NCI-H128 (cell line): Measurements from ENCODE around the gene NDUFB5.

ENCODE experiments used
- DNase-seq: peaks from one replicate; lab custom pipeline; 2025; ENCODE audit not compliant: unreplicated experiment; lab: John Stamatoyannopoulos, UW

The NDUFB5 gene

DNA sequence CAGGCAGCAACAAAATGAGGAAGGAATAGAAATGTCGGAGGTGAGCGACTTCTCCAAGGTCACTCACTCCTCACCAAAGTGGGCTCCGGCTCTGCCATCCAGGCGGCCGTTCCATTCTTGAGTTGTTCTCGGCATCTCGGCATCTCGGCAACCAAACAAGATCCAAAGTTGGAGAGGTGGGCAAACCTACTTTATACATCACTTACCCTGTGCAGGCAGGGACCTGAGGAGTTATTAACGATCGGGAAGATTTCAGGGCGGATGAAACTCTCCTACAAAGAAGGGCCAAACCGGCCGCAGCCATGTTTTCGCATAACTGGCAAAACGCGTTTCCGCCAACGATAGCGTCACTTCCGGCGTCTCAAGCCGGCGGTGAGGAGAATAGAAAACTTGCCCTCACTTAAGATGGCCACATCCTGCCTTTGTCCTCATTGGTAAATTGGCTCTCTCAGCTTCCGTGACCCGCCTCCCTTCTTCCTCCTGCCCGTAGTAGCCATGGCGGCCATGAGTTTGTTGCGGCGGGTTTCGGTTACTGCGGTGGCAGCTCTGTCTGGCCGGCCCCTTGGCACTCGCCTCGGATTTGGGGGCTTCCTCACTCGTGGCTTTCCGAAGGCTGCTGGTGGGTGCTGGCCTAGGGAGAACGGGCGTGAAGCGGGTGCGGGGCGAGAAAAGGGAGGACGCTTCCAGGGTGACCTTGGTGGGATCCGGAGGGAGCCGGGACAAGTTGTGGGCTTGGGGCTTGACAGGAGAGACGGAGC lies at the start of gene NDUFB5, which contains the start of gene MRPL47:
Gene NDUFB5, plus strand, starts transcription at position 474 of the 758 bp plus-strand sequence. Its CDS starts 22 bp downstream, at position 496.
Gene MRPL47, minus strand, starts transcription at position 318 of the 758 bp plus-strand sequence. Its CDS starts 14 bp downstream, at position 304.
- DNase-seq, result peak; percentile 92

DNA sequence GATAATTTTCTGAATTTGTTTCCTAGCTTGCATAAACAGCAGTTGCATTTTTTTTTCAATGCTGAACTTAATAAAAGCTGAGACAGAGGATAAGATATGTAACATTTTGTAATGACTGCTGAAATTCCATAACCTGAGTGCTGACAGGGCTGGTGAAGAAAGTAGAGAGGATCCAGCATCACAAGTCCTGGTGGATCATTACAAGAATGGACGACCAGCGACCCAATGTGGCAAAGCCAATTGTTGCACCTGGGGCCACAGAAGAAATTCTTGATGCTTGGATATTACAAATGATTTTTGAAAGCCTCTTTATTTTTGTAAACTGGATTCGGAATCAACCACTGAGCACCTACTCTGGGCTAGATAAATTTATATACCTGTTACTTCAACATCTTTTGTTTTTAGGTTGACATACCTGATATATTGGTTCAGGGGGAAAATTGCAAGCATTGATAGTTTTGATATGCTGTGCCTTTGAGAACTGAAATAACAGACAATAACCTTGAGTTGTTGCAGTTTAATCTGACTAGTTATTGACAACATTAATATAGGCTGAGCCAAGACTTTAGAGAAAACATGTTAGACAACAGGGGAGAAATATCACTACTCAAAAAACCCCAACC lies 45.7 kb upstream of the NDUFB5 start:
- peak; percentile 11 for DNase-seq

- DNase-seq, result no peak
These were observed 43.8 kb upstream of the NDUFB5 start for GRCh38 chr3:179560791-179561190.

GRCh38 chr3:179562591-179563270 lies 41.9 kb upstream of the NDUFB5 start, which contains the start of gene ACTL6A:
Gene ACTL6A (plus strand): TSS chr3:179562926. CDS start chr3:179563093, 167 bp downstream.
- DNase-seq, result peak; percentile 99

DNA sequence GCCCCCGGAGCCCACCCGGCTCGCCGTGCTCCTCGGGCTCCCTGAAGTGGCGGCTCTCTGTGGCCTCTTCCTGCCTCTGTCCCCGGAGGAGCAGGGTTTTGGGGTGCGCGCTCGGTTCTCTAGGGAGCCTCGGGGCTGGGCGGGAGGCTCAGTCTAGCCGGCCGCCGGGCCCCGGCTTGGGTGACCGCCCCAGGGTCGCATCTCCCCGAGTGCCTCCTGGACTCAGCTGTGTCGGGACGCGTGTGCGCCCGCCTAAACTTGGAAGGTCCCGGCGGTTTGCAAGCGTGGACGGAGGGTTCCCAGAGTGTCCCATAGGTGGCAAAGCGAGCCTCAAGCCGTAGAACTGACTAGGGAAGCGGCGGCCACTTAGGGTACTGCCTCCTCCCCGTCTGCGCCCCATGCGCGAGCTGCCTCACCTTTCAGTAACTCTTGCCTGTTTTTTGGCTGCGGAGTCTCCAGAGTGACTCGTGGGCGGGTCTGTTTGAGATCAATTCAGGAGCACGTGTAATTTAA lies 41.3 kb upstream of the NDUFB5 start:
- DNase-seq, result peak; percentile 40

- DNase-seq, result no peak
These were observed 39.1 kb upstream of the NDUFB5 start for GRCh38 chr3:179565496-179565895.

- DNase-seq, result no peak
These were observed 23.6 kb upstream of the NDUFB5 start for GRCh38 chr3:179580992-179581391.

DNA sequence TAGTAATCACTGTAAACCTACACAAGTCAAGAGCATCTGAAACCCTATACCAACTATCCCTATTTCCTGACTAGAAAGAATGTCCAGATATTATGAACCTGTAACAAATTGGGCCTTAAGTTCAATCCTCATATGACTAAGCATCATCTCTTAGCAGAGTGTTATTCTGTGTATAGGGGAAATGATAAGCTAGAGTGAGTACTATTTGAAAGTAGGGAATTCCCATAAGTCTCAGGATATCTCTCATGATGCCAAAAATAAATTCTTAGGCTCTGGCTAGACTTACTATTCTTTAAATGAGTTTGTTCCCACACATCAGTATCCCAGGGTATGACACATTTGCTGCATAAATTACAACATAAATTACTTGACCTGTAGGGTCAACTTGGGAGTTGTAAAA lies 15.5 kb upstream of the NDUFB5 start:
- no peak for DNase-seq

DNA sequence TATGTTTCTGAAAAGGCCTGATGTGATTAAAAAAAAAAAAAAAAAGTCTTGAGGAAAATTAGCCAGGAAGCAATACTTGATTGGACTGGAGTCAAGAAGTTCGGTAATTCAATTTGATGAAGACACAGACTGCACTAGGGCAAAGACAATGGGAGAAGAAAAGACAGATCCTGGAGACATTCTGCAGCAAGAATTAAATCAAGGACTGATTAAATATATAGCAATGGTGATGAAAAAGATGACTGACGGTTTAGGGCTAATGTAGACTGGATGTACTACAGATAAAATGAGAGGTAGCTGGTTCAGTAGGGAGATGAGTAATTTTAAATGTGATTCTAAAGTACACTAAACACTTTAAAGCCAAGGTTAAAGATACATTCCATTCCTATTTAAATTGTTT lies 13.9 kb upstream of the NDUFB5 start:
- DNase-seq, result no peak

DNA sequence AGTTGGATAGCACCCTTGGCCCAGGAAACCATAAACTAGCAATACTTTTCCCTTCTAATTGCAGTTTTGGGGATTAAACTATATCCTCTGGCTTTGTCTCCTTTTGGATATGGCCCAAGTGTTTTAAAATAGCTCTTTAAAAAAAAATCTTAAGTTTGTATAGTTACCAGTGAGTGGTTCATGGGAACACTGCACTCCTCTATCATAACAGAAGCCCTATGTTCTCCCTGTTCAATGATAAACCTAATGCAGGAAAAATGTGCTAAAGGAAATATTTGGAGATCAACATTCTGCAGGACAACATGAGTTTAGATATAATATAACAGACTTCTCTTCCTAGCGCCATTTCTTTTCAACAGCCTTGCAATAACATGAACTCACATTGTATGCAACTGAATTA lies 13.3 kb upstream of the NDUFB5 start:
- DNase-seq, result no peak

DNA sequence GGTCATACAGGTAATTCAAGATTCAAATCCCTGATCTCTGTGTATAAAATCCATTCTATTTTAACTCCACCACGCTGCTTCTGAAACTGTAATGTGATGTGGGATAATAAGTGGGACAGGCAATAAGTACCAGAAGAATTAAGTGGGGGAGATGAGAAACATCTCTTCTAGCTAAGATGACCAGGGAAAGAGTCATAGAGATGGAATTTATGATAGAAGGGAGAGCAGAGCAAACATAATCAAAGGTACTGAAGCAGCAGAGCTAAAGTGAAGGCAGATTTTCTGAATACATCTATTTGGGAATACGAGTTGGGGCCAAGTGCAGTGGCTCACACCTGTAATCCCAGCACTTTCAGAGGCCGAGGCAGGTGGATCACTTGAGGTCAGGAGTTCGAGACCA lies 5.1 kb upstream of the NDUFB5 start:
- no peak for DNase-seq

GRCh38 chr3:179603321-179603720 lies 1.3 kb upstream of the NDUFB5 start:
- no peak for DNase-seq

GRCh38 chr3:179603831-179604230 lies 763 bp upstream of the NDUFB5 start:
- no peak for DNase-seq

GRCh38 chr3:179606534-179607085 lies 2.0 kb downstream of the NDUFB5 start:
- DNase-seq, result no peak

DNA sequence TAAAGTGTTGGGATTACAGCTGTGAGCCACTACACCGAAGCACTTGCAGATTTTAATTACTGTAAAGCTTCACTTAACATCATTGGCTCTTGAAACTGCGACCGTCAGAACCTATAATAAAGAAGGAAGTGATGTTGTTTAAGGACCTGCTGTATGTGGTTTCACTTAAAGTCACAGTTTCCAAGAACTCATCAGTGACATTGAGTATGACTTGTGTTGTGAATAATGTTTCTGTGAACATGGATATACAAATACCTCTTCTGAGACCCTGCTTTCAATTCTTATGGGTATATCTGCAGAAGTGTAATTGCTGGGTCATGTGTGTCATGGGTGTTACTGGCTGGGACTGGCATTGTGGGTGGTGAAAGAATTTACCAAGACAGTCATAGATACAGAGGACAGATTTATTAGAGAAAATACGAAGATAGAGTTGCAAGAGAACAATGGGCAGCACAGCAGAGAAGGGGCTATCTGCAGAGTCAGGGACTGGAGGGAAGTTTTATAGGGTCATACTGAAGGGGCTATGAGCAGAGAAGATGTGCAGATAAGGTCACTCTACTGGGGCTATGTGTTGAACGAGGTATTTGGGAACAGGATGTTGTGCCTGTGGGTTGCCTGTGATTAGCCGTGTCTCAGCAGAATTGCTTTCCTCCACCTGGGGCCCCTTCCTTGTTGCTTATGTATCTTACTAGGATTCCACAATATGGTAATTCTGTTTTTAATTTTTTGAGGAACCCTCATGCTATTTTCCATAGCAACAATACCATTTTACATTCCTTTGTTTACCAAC lies 4.5 kb downstream of the NDUFB5 start:
- no peak for DNase-seq

DNA sequence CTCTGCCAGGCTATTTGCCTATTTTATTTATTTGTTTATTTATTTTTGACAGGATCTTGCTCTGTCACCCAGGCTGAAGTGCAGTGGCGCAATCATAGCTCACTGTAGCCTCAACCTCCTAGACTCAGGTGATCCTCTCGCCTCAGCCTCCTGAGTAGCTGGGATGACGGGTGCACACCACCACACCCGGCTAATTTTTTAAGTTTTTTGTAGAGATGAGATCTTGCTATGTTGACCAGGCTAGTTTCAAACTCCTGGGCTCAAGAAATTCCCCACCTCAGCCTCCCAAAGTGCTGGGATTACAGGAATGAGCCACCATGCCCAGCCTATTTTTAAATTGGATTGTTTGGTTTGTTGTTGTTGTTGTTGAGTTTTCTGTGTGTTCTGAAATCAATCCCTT lies 5.5 kb downstream of the NDUFB5 start:
- no peak for DNase-seq

GRCh38 chr3:179613807-179614206 lies 9.2 kb downstream of the NDUFB5 start:
- no peak for DNase-seq

- DNase-seq, result no peak
These were observed 11.0 kb downstream of the NDUFB5 start for GRCh38 chr3:179615458-179616173.

GRCh38 chr3:179622023-179622422 lies 17.4 kb downstream of the NDUFB5 start:
- no peak for DNase-seq

DNA sequence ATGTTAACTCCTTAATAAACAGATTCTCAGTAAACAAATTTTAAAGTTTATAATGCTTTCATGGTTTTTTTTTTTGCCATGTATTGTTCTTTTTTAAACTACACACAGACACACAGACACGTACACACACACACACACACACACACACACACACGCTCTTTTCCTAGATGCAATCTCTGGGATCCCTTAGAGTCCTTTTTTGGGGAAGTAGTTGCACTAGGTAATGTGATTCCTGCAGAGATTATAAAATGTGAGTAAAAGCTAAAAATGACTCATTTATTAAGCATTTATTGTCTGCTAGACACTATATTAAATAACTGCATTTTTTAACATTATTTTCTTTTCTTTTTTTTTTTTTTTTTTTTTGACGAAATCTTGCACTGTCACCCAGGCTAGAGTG lies 19.9 kb downstream of the NDUFB5 start:
- DNase-seq, result no peak
